GM21390 (cell line): ENCODE data around the gene DPY30.
A peak's percentile ranks its signal among the peaks of the same experiment; 100 is the strongest.

Source experiments
- ATAC-seq: cut with Tn5 transposase; IDR thresholded peaks from one replicate; pipeline ENCODE4 v1.9.1; 2021; ENCODE audit not compliant: unreplicated experiment

DPY30 gene

GRCh38 chr2:32010280-32010669 is 29.3 kb downstream of the DPY30 start:
- ATAC-seq, result peak; percentile 46

GRCh38 chr2:32009516-32010256 is 29.9 kb downstream of the DPY30 start:
- peak; percentile 18 for ATAC-seq

- ATAC-seq, result no peak
Measured at GRCh38 chr2:32008805-32009515, 30.6 kb downstream of the DPY30 start.

- no peak for ATAC-seq
Measured at GRCh38 chr2:32007121-32007391, 32.5 kb downstream of the DPY30 start.

DNA sequence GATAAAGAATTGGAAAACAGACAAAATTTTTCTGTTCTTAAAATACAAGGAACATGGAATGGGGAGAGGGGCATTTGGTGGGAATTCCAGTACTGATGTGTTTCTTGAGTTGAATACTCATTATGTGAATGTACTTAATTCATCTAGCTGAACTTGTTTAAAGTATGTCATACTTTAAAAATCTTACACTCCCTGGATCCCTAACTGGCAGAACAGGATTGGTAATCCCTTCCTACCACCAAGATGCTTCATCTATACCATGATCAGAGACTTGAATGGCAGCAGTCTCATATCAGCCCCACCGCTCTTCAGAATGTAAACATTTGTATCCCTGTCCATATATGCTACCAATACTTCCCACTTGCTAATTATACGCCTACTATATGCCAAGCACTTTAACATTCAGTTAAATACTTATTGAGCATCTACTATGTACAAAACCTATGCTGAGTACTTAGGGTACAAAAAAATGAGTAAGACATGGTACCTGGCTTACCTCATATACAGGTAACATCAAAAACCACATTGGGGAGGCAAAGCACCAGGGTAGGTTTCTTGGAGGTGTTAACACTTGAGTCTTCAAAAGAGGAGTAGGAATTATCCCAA is 34.1 kb downstream of the DPY30 start:
- no peak for ATAC-seq

GRCh38 chr2:32003791-32004190 is 35.8 kb downstream of the DPY30 start:
- no peak for ATAC-seq

DNA sequence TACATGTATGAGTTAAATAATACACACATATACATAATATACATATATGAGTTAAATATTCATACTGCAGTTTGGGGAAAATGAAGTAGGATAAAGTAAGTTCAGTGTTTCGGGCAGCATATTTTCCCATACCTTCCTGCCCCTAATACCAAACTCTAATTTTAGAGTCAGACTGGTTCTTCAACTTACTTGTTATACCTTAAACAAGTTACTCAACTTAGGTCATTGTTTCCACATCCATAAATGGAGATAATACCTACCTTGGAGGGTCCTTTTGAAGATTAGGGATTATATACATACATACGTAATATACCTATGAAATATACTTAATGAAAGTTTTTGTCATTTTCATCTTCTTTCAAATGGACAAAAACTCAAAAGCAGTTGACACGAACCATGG is 37.2 kb downstream of the DPY30 start:
- ATAC-seq, result no peak

- no peak for ATAC-seq
Measured at GRCh38 chr2:31999438-31999837, 40.2 kb downstream of the DPY30 start.

DNA sequence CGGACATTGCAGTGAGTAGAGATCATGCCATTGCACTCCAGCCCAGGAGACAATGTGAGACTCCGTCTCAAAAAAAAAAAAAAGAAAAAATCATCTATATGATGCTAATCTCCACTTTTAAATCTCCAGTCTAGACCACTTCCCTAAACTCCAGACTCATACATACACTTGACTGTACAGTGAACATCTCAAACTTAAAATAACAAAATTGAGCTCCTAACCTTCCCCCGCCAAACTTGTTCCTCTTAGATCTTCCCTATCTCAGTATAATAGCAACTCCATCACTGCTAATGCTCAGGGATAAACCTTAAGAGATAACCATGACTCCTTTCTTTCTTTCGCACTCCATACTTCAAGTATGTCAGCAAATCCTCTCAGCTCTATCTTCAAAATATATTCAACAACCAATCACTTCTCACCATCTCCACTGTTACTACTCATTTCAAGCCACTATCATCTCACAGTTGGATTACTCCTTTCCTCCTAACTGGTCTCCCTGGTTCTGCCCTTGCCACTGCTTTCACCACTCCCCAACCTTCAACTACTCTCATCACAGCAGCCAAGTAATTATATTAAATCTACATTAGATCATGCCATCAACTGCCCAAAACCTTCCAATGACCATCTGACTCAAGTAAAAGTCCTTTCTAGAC is 40.7 kb downstream of the DPY30 start:
- ATAC-seq, result no peak

- ATAC-seq, result no peak
Measured at GRCh38 chr2:31997653-31998052, 42.0 kb downstream of the DPY30 start.

DNA sequence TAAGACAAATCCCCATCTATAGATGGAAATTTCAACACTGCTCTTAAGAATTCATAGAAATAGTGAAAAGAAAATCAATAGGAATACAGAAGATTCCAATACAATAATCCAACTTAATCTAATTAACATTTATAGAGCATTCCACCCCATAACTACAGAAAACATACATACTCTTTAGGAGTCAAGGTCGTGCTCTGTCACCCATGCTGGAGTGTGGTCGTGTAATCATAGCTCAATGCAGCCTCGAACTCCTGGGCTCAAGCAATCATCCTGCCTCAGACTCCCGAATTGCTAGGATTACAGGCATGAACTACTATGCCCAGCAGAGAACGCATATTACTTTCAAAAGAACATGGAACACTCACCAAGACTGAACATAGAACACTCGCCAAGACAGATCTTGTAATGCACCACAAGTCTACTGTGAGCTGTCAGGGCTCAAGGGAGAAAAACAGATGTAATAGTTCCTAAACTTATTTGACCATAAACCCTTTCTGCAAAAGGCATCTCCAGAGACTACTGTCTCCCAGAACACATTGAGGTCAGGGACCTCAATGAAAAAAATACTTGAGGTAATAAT is 42.9 kb downstream of the DPY30 start:
- no peak for ATAC-seq

- no peak for ATAC-seq
Measured at GRCh38 chr2:31992934-31993333, 46.7 kb downstream of the DPY30 start.

DNA sequence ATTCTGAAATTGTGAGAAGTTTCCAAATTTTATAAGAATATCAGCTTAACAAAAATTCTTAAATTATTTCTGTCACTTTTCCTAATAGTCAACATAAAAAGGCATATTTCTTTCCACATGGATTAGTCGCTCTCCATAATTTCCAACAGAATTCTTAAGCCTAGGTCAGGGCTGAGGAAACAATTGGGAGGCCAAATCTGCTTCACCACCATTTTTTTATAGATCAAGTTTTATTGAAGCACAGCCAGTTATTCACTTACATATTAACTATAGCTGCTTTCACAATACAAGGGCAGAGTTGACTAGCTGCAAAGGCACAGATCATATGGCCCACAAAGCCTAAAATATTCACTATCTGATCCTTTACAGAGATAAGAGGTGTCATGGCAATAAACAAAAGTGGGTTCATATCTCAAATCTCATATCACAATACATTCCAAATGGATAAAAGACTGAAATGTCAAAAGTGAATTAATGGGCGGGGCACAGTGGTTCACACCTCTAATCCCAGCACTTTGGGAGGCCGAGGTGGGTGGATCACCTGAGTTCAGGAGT is 47.5 kb downstream of the DPY30 start:
- no peak for ATAC-seq

GRCh38 chr2:31989946-31990345 is 49.7 kb downstream of the DPY30 start:
- no peak for ATAC-seq

GRCh38 chr2:31987454-31988220 is 52.0 kb downstream of the DPY30 start:
- ATAC-seq, result no peak

- no peak for ATAC-seq
Measured at GRCh38 chr2:31986906-31987305, 52.7 kb downstream of the DPY30 start.

GRCh38 chr2:31983762-31984467 is 55.7 kb downstream of the DPY30 start:
- no peak for ATAC-seq

GRCh38 chr2:31980674-31981356 is 58.8 kb downstream of the DPY30 start:
- peak; percentile 99 for ATAC-seq

DNA sequence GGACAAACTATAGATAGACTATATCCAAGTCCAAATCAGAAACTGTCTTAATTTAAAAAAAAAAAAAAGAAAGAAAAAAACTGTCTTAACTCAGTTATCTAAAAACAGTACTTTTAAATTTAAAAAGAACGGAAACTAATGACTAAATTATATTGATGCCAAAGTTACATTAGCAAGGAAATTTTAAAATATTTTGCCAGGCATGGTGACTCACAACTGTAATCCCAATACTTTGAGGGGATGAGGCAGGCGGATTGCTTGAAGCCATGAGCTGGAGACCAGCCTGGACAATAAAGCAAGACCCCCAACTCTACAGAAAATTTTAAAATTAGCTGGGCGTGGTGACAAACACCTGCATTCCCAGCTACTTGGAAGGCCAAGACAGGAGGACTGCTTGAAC is 59.6 kb downstream of the DPY30 start:
- ATAC-seq, result no peak
